Keratinocyte (primary cell): ENCODE data around the gene GSTA2. TPM values are rescaled to one million over a fixed set of nuclear protein-coding genes. Genes with fewer than 3 reads are reported as not detected.

Experiments used
- DNase-seq: peaks from one replicate; pipeline ENCODE4 v3.0.0-alpha.2; 2011; ENCODE audit warnings: low read depth, missing footprints, low spot score
- FAIRE-seq: peaks from 2 replicates; lab custom pipeline; 2011; peaks lifted over from hg19 to GRCh38; lab: Jason Lieb, UNC
- H2AFZ ChIP-seq: 2 replicates; pipeline ENCODE4 v1.6.0; 2012; ENCODE audit warnings: low read length, control low read depth, inconsistent platforms; ENCODE audit not compliant: control insufficient read depth
- H3K27ac ChIP-seq: 2 replicates; pipeline ENCODE4 v1.5.1; 2011; ENCODE audit warnings: low read length; ENCODE audit not compliant: control insufficient read depth, insufficient read depth
- H3K27me3 ChIP-seq: 3 replicates; pipeline ENCODE4 v1.6.0; 2011; ENCODE audit warnings: low read length; ENCODE audit not compliant: control insufficient read depth, insufficient read depth; ENCODE audit errors: extremely low read depth
- H3K36me3 ChIP-seq, 2 experiments: 2 replicates in 1 of 2; 3 replicates in 1 of 2; pipeline ENCODE4 v1.5.1; 2011; ENCODE audit warnings: low read length in 2 of 2, mild to moderate bottlenecking in 1 of 2; ENCODE audit not compliant: control insufficient read depth in 2 of 2, insufficient read depth in 2 of 2; ENCODE audit errors: extremely low read depth in 1 of 2
- H3K4me1 ChIP-seq: 3 replicates; pipeline ENCODE4 v1.5.1; 2011; ENCODE audit warnings: low read length; ENCODE audit not compliant: control insufficient read depth, insufficient read depth; ENCODE audit errors: extremely low read depth
- H3K4me2 ChIP-seq: 3 replicates; pipeline ENCODE4 v1.6.0; 2011; ENCODE audit warnings: low read depth, low read length; ENCODE audit not compliant: control insufficient read depth, insufficient read depth; ENCODE audit errors: extremely low read depth
- H3K4me3 ChIP-seq, 3 experiments: fragments of 200-600 bp in 1 of 3; sonication (generic) in 1 of 3; 2 replicates in 2 of 3; 3 replicates in 1 of 3; pipeline ENCODE4 v1.5.1; 2011 to 2016; ENCODE audit warnings: low read length in 3 of 3, mild to moderate bottlenecking in 3 of 3, control low read depth in 2 of 3, inconsistent platforms in 1 of 3, low read depth in 1 of 3, mixed read lengths in 1 of 3, mixed run types in 1 of 3, moderate library complexity in 1 of 3; ENCODE audit not compliant: control insufficient read depth in 2 of 3, insufficient read depth in 2 of 3; ENCODE audit errors: extremely low read depth in 1 of 3
- H3K79me2 ChIP-seq: 2 replicates; pipeline ENCODE4 v1.6.0; 2012; ENCODE audit warnings: low read length; ENCODE audit not compliant: control insufficient read depth, insufficient read depth
- H3K9ac ChIP-seq: 3 replicates; pipeline ENCODE4 v1.6.0; 2011; ENCODE audit warnings: low read length; ENCODE audit not compliant: control insufficient read depth, insufficient read depth; ENCODE audit errors: extremely low read depth
- H3K9me1 ChIP-seq: 3 replicates; pipeline ENCODE4 v1.6.0; 2011; ENCODE audit warnings: low read length; ENCODE audit not compliant: control insufficient read depth, insufficient read depth; ENCODE audit errors: extremely low read depth
- H3K9me3 ChIP-seq: 2 replicates; pipeline ENCODE4 v1.5.1; 2012; ENCODE audit warnings: low read depth, low read length; ENCODE audit not compliant: control insufficient read depth
- H4K20me1 ChIP-seq: 3 replicates; pipeline ENCODE4 v1.6.0; 2011; ENCODE audit warnings: low read length; ENCODE audit not compliant: control insufficient read depth, insufficient read depth; ENCODE audit errors: extremely low read depth
- CTCF ChIP-seq, 3 experiments: IDR thresholded peaks in 1 of 3; conservative IDR thresholded peaks in 1 of 3; optimal IDR thresholded peaks in 1 of 3; 2 replicates in 2 of 3; 3 replicates in 1 of 3; pipeline versions ENCODE3 to v1.5.1; 2011; ENCODE audit warnings: low read length in 3 of 3, mild to moderate bottlenecking in 3 of 3, moderate library complexity in 2 of 3, control low read depth in 1 of 3, inconsistent platforms in 1 of 3; ENCODE audit not compliant: insufficient read depth in 2 of 3; ENCODE audit errors: extremely low read depth in 1 of 3
- EZH2 ChIP-seq: IDR thresholded peaks from one replicate; pipeline ENCODE4 v1.6.1; 2012; ENCODE audit warnings: inconsistent platforms, mild to moderate bottlenecking, low read length, moderate library complexity
- dilution Hi-C: fragments of 300-500 bp; cut with MboI; formaldehyde crosslinking; loops from one replicate; pipeline ENCODE4 v1.7.0; 2020; ENCODE audit warnings: low sequenced_read_pairs; ENCODE audit not compliant: extremely low pct_ligation_motif_present
- polyA plus RNA-seq, 5 experiments: library from polyadenylated mRNA; depleted of rRNA in 3 of 5; stranded (reverse) in 3 of 5; stranded (forward) in 1 of 5; unstranded in 1 of 5; fragments of >200 nt; gene quantifications; 1 replicate in 1 of 5; 2 replicates in 3 of 5; 3 replicates in 1 of 5; pipeline versions ENCODE4 v1.2.1 to v1.2.3, GENCODE V29; 2011 to 2012; ENCODE audit warnings: missing spikeins in 2 of 5, low read depth in 1 of 5, low replicate concordance in 1 of 5

The GSTA2 gene
- polyA plus RNA-seq, 1 donor (not counting 4 experiments of a cell fraction or from before 2014, with no cell fraction given), result not detected

GRCh38 chr6:52739134-52739533, 24.1 kb downstream of the GSTA2 start:
- TF ChIP-seq EZH2, result no peak
- TF ChIP-seq CTCF (optimal IDR thresholded peaks at IDR 0.05 in 1 of 3, IDR thresholded peaks at IDR 0.05 in 1 of 3, conservative IDR thresholded peaks at IDR 0.05 in 1 of 3; ENCODE audit: extremely low read depth in 1 of 3, insufficient read depth in 2 of 3, low read length in 3 of 3), result no peak
- no peak for FAIRE-seq
- H3K4me3 ChIP-seq, result no peak overlapping the region
- no peak overlapping the region for H2AFZ ChIP-seq
- no peaks in the 10 kb centered on the region for H3K79me2 ChIP-seq
- no peaks in the 10 kb centered on the region for H3K27me3 ChIP-seq
- no peak overlapping the region for H3K4me2 ChIP-seq
- H3K4me1 ChIP-seq, result no peaks in the 10 kb centered on the region
- no peak overlapping the region for H3K9ac ChIP-seq
- no peaks in the 10 kb centered on the region for H4K20me1 ChIP-seq
- dilution Hi-C loops, result no loop called here
- H3K9me1 ChIP-seq, result no peaks in the 10 kb centered on the region
- no peak for DNase-seq
- no peaks in the 10 kb centered on the region for H3K36me3 ChIP-seq
- H3K9me3 ChIP-seq, result no peaks in the 10 kb centered on the region
- H3K27ac ChIP-seq, result no peak overlapping the region

DNA sequence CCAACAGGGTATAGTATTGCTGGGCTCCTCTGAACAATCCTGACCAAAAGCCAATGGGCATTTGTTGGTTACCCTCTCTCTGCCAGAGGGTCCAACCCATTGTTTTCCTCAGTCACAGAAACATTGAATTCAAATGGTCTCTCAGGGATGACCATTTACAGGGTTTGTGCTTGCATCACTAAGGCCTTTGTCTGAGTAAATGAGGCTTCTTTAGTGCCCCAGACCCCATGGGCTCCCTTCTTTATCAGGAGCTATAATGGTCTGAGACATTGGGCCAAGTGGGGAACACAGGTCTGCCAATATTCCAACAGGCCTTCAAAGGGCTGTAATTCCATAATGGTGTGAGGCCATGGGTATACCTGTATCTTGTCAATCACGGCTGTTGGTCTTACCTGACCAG, 27.1 kb downstream of the GSTA2 start:
- dilution Hi-C loops, result no loop called here

More for the DNA sequence above, 27.1 kb downstream of the GSTA2 start:
- no peaks in the 10 kb centered on the region for H3K27me3 ChIP-seq
- H3K4me3 ChIP-seq, result no peak overlapping the region
- H3K79me2 ChIP-seq, result no peaks in the 10 kb centered on the region
- FAIRE-seq, result no peak
- no peak overlapping the region for H3K4me2 ChIP-seq
- no peaks in the 10 kb centered on the region for H3K4me1 ChIP-seq
- H4K20me1 ChIP-seq, result no peaks in the 10 kb centered on the region
- no peaks in the 10 kb centered on the region for H3K9me3 ChIP-seq
- no peak for TF ChIP-seq CTCF (optimal IDR thresholded peaks at IDR 0.05 in 1 of 3, IDR thresholded peaks at IDR 0.05 in 1 of 3, conservative IDR thresholded peaks at IDR 0.05 in 1 of 3; ENCODE audit: extremely low read depth in 1 of 3, insufficient read depth in 2 of 3, low read length in 3 of 3)
- TF ChIP-seq EZH2, result no peak
- H3K9ac ChIP-seq, result no peak overlapping the region
- no peaks in the 10 kb centered on the region for H3K36me3 ChIP-seq
- H3K9me1 ChIP-seq, result no peaks in the 10 kb centered on the region
- DNase-seq, result no peak
- H3K27ac ChIP-seq, result no peak overlapping the region
- H2AFZ ChIP-seq, result no peak overlapping the region
